ENCODE results near the gene C11orf98.
"Not testable (repeated sequence)": the region's sequence is repeated elsewhere in the genome, so short reads cannot be mapped to it uniquely, and the experiment has no call there.

C11orf98 gene

GRCh38 chr11:62652161-62653006 is 12.6 kb downstream of the C11orf98 start:
- ATAC-seq: no peak
- TF ChIP-seq CSDC2 (CRISPR knock-in tag; IDR thresholded peaks at IDR 0.05) (no peak), ZFP3 (CRISPR knock-in tag; IDR thresholded peaks at IDR 0.05) (no peak), OSR1 (CRISPR knock-in tag; IDR thresholded peaks at IDR 0.05) (no peak), CSRNP3 (CRISPR knock-in tag; IDR thresholded peaks at IDR 0.05) (no peak), ZC3H10 (CRISPR knock-in tag; IDR thresholded peaks at IDR 0.05) (no peak), ZNF8 (CRISPR knock-in tag; IDR thresholded peaks at IDR 0.05) (no peak), ZNF70 (CRISPR knock-in tag; IDR thresholded peaks at IDR 0.05) (no peak), ARNTL (CRISPR knock-in tag; IDR thresholded peaks at IDR 0.05; ENCODE audit: borderline replicate concordance, low read depth) (no peak), ISL1 (CRISPR knock-in tag; IDR thresholded peaks at IDR 0.05) (no peak)
- TF ChIP-seq, protein P1, sequence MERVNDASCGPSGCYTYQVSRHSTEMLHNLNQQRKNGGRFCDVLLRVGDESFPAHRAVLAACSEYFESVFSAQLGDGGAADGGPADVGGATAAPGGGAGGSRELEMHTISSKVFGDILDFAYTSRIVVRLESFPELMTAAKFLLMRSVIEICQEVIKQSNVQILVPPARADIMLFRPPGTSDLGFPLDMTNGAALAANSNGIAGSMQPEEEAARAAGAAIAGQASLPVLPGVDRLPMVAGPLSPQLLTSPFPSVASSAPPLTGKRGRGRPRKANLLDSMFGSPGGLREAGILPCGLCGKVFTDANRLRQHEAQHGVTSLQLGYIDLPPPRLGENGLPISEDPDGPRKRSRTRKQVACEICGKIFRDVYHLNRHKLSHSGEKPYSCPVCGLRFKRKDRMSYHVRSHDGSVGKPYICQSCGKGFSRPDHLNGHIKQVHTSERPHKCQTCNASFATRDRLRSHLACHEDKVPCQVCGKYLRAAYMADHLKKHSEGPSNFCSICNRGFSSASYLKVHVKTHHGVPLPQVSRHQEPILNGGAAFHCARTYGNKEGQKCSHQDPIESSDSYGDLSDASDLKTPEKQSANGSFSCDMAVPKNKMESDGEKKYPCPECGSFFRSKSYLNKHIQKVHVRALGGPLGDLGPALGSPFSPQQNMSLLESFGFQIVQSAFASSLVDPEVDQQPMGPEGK (CRISPR knock-in tag; IDR thresholded peaks at IDR 0.05; ENCODE audit: borderline replicate concordance): no peak

DNA sequence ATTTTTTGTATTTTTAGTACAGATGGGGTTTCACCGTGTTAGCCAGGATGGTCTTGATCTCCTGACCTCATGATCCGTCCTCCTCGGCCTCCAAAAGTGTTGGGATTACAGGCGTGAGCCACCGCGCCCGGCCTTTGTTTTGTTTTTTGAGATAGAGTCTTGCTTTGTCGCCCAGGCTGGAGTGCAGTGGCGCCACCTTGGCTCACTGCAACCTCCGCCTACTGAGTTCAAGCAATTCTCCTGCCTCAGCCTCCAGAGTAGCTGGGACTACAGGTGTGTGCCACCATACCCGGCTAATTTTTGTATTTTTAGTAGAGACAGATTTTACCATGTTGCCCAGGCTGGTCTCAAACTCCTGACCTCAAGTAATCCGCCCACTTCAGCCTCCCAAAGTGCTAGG is 14.7 kb downstream of the C11orf98 start:
- not testable (repeated sequence) for ATAC-seq

- no peak for TF ChIP-seq SNAI2 (CRISPR knock-in tag; IDR thresholded peaks at IDR 0.05)
- TF ChIP-seq, protein P2, sequence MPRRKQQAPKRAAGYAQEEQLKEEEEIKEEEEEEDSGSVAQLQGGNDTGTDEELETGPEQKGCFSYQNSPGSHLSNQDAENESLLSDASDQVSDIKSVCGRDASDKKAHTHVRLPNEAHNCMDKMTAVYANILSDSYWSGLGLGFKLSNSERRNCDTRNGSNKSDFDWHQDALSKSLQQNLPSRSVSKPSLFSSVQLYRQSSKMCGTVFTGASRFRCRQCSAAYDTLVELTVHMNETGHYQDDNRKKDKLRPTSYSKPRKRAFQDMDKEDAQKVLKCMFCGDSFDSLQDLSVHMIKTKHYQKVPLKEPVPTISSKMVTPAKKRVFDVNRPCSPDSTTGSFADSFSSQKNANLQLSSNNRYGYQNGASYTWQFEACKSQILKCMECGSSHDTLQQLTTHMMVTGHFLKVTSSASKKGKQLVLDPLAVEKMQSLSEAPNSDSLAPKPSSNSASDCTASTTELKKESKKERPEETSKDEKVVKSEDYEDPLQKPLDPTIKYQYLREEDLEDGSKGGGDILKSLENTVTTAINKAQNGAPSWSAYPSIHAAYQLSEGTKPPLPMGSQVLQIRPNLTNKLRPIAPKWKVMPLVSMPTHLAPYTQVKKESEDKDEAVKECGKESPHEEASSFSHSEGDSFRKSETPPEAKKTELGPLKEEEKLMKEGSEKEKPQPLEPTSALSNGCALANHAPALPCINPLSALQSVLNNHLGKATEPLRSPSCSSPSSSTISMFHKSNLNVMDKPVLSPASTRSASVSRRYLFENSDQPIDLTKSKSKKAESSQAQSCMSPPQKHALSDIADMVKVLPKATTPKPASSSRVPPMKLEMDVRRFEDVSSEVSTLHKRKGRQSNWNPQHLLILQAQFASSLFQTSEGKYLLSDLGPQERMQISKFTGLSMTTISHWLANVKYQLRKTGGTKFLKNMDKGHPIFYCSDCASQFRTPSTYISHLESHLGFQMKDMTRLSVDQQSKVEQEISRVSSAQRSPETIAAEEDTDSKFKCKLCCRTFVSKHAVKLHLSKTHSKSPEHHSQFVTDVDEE (CRISPR knock-in tag; IDR thresholded peaks at IDR 0.05): no peak
- TF ChIP-seq RARB (CRISPR knock-in tag; IDR thresholded peaks at IDR 0.05): no peak
- no peak for TF ChIP-seq ARNTL (CRISPR knock-in tag; IDR thresholded peaks at IDR 0.05; ENCODE audit: borderline replicate concordance, low read depth)
- TF ChIP-seq ZC3H10 (CRISPR knock-in tag; IDR thresholded peaks at IDR 0.05): no peak
- no peak for TF ChIP-seq PPARA (CRISPR knock-in tag; IDR thresholded peaks at IDR 0.05; ENCODE audit: borderline replicate concordance)
- TF ChIP-seq ZFP30 (CRISPR knock-in tag; IDR thresholded peaks at IDR 0.05): no peak
- TF ChIP-seq, protein P3, sequence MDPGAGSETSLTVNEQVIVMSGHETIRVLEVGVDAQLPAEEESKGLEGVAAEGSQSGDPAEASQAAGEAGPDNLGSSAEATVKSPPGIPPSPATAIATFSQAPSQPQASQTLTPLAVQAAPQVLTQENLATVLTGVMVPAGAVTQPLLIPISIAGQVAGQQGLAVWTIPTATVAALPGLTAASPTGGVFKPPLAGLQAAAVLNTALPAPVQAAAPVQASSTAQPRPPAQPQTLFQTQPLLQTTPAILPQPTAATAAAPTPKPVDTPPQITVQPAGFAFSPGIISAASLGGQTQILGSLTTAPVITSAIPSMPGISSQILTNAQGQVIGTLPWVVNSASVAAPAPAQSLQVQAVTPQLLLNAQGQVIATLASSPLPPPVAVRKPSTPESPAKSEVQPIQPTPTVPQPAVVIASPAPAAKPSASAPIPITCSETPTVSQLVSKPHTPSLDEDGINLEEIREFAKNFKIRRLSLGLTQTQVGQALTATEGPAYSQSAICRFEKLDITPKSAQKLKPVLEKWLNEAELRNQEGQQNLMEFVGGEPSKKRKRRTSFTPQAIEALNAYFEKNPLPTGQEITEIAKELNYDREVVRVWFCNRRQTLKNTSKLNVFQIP (CRISPR knock-in tag; IDR thresholded peaks at IDR 0.05; ENCODE audit: borderline replicate concordance, low read depth): no peak
- no peak for TF ChIP-seq CSRNP3 (CRISPR knock-in tag; IDR thresholded peaks at IDR 0.05)
- no peak for TF ChIP-seq GLIS3 (CRISPR knock-in tag; IDR thresholded peaks at IDR 0.05)
- TF ChIP-seq, protein P1 (CRISPR knock-in tag; IDR thresholded peaks at IDR 0.05; ENCODE audit: borderline replicate concordance): no peak
- TF ChIP-seq TCF4 (CRISPR knock-in tag; IDR thresholded peaks at IDR 0.05; ENCODE audit: borderline replicate concordance): no peak
- no peak for TF ChIP-seq CSDC2 (CRISPR knock-in tag; IDR thresholded peaks at IDR 0.05)
- no peak for TF ChIP-seq CREB5 (CRISPR knock-in tag; IDR thresholded peaks at IDR 0.05; ENCODE audit: low read depth)
- no peak for TF ChIP-seq BACH2 (CRISPR knock-in tag; IDR thresholded peaks at IDR 0.05; ENCODE audit: borderline replicate concordance)
- TF ChIP-seq OSR1 (CRISPR knock-in tag; IDR thresholded peaks at IDR 0.05): no peak
- TF ChIP-seq TOX (CRISPR knock-in tag; IDR thresholded peaks at IDR 0.05; ENCODE audit: borderline replicate concordance): no peak
- no peak for ATAC-seq
Observed at GRCh38 chr11:62649486-62649885, 15.5 kb downstream of the C11orf98 start.
